ENCODE results near the gene PPP1R14C.

The PPP1R14C gene

GRCh38 chr6:150138638-150139037 lies 4.2 kb upstream of the PPP1R14C start:
- DNase-seq (ENCODE audit: low spot score): no peak

- DNase-seq (ENCODE audit: low spot score): no peak
These were observed 3.3 kb upstream of the PPP1R14C start for GRCh38 chr6:150139533-150139932.

GRCh38 chr6:150140236-150140969 lies 2.4 kb upstream of the PPP1R14C start:
- no peak for DNase-seq (ENCODE audit: low spot score)

- no peak for DNase-seq (ENCODE audit: low spot score)
These were observed 661 bp upstream of the PPP1R14C start for GRCh38 chr6:150142097-150142669.

- DNase-seq (ENCODE audit: low spot score): no peak
These were observed 861 bp downstream of the PPP1R14C start for GRCh38 chr6:150143516-150144293.

- DNase-seq (ENCODE audit: low spot score): no peak
These were observed 1.5 kb downstream of the PPP1R14C start for GRCh38 chr6:150144294-150144868.

GRCh38 chr6:150145427-150145826 lies 2.6 kb downstream of the PPP1R14C start:
- no peak for DNase-seq (ENCODE audit: low spot score)

GRCh38 chr6:150145830-150146229 lies 3.0 kb downstream of the PPP1R14C start:
- DNase-seq (ENCODE audit: low spot score): no peak

- no peak for DNase-seq (ENCODE audit: low spot score)
These were observed 3.6 kb downstream of the PPP1R14C start for GRCh38 chr6:150146436-150146835.

- DNase-seq (ENCODE audit: low spot score): no peak
These were observed 6.3 kb downstream of the PPP1R14C start for GRCh38 chr6:150149146-150149545.

- DNase-seq (ENCODE audit: low spot score): no peak
These were observed 7.6 kb downstream of the PPP1R14C start for GRCh38 chr6:150150458-150150820.

GRCh38 chr6:150150821-150151646 lies 8.2 kb downstream of the PPP1R14C start:
- DNase-seq (ENCODE audit: low spot score): peak; percentile 55

GRCh38 chr6:150152891-150153876 lies 10.3 kb downstream of the PPP1R14C start:
- DNase-seq (ENCODE audit: low spot score): no peak

GRCh38 chr6:150153905-150154492 lies 11.2 kb downstream of the PPP1R14C start:
- DNase-seq (ENCODE audit: low spot score): no peak

- no peak for DNase-seq (ENCODE audit: low spot score)
These were observed 13.6 kb downstream of the PPP1R14C start for GRCh38 chr6:150156460-150156859.

- no peak for DNase-seq (ENCODE audit: low spot score)
These were observed 14.2 kb downstream of the PPP1R14C start for GRCh38 chr6:150157081-150157480.

- DNase-seq (ENCODE audit: low spot score): no peak
These were observed 16.9 kb downstream of the PPP1R14C start for GRCh38 chr6:150159757-150160156.

- no peak for DNase-seq (ENCODE audit: low spot score)
These were observed 21.1 kb downstream of the PPP1R14C start for GRCh38 chr6:150163970-150164369.

GRCh38 chr6:150165020-150165702 lies 22.3 kb downstream of the PPP1R14C start:
- DNase-seq (ENCODE audit: low spot score): no peak

- DNase-seq (ENCODE audit: low spot score): no peak
These were observed 24.6 kb downstream of the PPP1R14C start for GRCh38 chr6:150167479-150167873.

Measured in hematopoietic multipotent progenitor cell treated with erythropoietin and hydrocortisone succinate and interleukin-3 and kit ligand, for 17 days (in vitro differentiated cells).